ENCODE data around the gene RUNX1. TPM values are rescaled to one million over a fixed set of nuclear protein-coding genes. Genes with fewer than 3 reads are reported as not detected.

RUNX1 gene
- polyA plus RNA-seq, 1 of the 3 experiments (the other 2 are of a cell fraction) = 17.1 TPM

DNA sequence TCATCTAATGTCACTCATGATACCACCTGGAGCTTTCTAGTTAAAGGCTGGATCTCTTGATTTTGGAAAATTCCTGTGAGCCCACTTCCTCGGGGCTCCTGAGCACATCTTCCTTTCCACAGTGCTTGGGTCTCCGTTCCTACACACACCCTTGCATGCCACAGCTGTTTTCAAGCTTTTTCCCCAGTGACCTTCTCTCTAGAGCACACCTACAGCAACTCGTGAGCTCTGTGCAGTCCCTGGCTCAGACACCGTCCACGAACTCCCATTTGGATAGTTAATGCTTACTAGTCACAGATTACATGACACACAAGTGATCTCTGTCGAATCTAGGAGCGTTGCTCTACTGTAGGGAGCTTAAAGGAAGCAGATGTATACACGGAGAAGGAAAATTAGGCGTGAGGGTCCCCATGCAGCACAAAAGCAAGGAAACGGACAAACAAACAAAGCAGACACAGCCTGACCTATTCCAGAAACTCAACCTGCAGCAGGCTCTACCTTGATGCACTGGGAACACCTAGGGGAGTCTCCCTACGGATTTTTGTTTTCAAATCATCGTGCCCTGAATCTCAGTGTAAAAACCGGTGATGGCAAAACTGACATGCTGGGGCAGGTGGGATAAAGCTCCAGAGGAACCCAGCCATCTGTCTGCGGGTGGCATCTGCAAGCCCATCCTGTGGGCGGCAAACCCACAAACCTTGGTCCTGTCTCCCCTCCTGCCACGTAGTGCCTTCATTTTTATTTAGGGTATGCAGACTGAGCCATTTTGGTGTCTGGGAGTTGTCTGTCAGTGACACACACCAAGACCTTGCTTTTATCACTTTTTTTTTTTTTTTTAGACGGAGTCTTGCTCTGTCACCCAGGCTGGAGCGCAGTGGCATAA is 177.8 kb downstream of the RUNX1 start:
- Histone ChIP-seq H3K4me3 (ENCODE audit: low read depth in 2 of 2, low read length in 1 of 2) (no peak overlapping the region), H2AFZ (ENCODE audit: low read depth) (no peak overlapping the region), H3K27me3 (ENCODE audit: insufficient read depth) (no peaks in the 10 kb centered on the region), H3K4me2 (no peak overlapping the region), H3K4me1 (ENCODE audit: control insufficient read depth in 1 of 2, insufficient read depth in 2 of 2, low read depth in 1 of 2, low read length in 1 of 2) (peaks cover 0 to 2% of the 10 kb centered on the region in 2 experiments; a peak in 1 of 4 replicates), H3K27ac (ENCODE audit: low read depth in 2 of 2, low read length in 1 of 2) (no peak overlapping the region), H3F3A (replicated peaks; ENCODE audit: insufficient read depth) (peaks cover 6% of the 10 kb centered on the region), H3K9me2 (no peaks in the 10 kb centered on the region), H3K9ac (no peak overlapping the region), H4K20me1 (ENCODE audit: insufficient read depth) (peaks cover 91% of the 10 kb centered on the region), H3K9me3 (no peaks in the 10 kb centered on the region), H3K79me2 (ENCODE audit: insufficient read depth) (peaks cover 100% of the 10 kb centered on the region), H3K36me3 (replicated peaks in 1 of 2; ENCODE audit: control insufficient read depth in 1 of 2, insufficient read depth in 2 of 2, low read length in 1 of 2) (peaks cover 41 to 72% of the 10 kb centered on the region in 2 experiments)
- 96% methylated on average over 18 of the region's 18 CpGs for WGBS (ENCODE audit: low lambda C conversion rate)
- DNase-seq = no peak
- CTCF ChIA-PET = interaction anchor here (0.9 to 1.9 kb wide), 2 partner anchors 14 to 19 kb away, joined by 3 to 4 read pairs; no protein-coding TSS in a partner anchor
- TF ChIP-seq RCOR1 (IDR thresholded peaks at IDR 0.05; ENCODE audit: low read length) = no peak
- TF ChIP-seq FOSL2 (IDR thresholded peaks at IDR 0.05; ENCODE audit: borderline replicate concordance, low read depth) = no peak
- TF ChIP-seq, protein P1, sequence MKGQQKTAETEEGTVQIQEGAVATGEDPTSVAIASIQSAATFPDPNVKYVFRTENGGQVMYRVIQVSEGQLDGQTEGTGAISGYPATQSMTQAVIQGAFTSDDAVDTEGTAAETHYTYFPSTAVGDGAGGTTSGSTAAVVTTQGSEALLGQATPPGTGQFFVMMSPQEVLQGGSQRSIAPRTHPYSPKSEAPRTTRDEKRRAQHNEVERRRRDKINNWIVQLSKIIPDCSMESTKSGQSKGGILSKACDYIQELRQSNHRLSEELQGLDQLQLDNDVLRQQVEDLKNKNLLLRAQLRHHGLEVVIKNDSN (IDR thresholded peaks at IDR 0.05; ENCODE audit: borderline replicate concordance, low read depth) = no peak
- TF ChIP-seq SIN3A (IDR thresholded peaks at IDR 0.05; ENCODE audit: borderline replicate concordance, low read depth, low read length) = no peak
- TF ChIP-seq, protein P2, sequence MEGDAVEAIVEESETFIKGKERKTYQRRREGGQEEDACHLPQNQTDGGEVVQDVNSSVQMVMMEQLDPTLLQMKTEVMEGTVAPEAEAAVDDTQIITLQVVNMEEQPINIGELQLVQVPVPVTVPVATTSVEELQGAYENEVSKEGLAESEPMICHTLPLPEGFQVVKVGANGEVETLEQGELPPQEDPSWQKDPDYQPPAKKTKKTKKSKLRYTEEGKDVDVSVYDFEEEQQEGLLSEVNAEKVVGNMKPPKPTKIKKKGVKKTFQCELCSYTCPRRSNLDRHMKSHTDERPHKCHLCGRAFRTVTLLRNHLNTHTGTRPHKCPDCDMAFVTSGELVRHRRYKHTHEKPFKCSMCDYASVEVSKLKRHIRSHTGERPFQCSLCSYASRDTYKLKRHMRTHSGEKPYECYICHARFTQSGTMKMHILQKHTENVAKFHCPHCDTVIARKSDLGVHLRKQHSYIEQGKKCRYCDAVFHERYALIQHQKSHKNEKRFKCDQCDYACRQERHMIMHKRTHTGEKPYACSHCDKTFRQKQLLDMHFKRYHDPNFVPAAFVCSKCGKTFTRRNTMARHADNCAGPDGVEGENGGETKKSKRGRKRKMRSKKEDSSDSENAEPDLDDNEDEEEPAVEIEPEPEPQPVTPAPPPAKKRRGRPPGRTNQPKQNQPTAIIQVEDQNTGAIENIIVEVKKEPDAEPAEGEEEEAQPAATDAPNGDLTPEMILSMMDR (IDR thresholded peaks at IDR 0.05) = no peak
- TF ChIP-seq FOXJ3 (CRISPR knock-in tag; IDR thresholded peaks at IDR 0.05) = no peak
- TF ChIP-seq, protein P3, sequence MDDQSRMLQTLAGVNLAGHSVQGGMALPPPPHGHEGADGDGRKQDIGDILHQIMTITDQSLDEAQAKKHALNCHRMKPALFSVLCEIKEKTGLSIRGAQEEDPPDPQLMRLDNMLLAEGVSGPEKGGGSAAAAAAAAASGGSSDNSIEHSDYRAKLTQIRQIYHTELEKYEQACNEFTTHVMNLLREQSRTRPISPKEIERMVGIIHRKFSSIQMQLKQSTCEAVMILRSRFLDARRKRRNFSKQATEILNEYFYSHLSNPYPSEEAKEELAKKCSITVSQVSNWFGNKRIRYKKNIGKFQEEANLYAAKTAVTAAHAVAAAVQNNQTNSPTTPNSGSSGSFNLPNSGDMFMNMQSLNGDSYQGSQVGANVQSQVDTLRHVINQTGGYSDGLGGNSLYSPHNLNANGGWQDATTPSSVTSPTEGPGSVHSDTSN (IDR thresholded peaks at IDR 0.05) = no peak
- no peak for TF ChIP-seq TEAD4 (IDR thresholded peaks at IDR 0.05; ENCODE audit: borderline replicate concordance, insufficient read depth)
- TF ChIP-seq, protein P4, sequence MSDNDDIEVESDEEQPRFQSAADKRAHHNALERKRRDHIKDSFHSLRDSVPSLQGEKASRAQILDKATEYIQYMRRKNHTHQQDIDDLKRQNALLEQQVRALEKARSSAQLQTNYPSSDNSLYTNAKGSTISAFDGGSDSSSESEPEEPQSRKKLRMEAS (IDR thresholded peaks at IDR 0.05; ENCODE audit: low read depth) = no peak
- no peak for TF ChIP-seq SMC3 (IDR thresholded peaks at IDR 0.05; ENCODE audit: low read depth, low read length)
- POLR2A ChIA-PET = no interaction called here

DNA sequence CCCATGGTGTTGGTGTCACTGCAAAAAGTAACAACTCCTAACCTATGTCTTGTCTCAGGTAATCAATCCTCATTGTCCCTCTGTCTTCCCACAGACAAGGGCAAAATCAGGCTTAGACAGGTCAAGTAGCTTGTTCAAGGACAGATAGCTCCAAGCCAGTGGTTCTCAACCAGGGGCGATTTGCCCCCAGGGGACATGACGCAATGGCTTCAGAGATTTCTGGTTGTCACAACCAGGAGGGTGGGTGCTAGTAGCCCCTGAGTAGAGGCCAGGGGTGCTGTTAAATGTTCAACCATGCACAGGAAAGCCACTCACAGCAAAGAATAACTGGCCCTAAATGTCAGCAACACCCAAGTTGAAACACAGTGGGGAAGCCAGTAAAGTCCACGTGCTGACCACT is 178.9 kb downstream of the RUNX1 start:
- Histone ChIP-seq H3F3A (replicated peaks; ENCODE audit: insufficient read depth) (no peaks in the 10 kb centered on the region), H3K9me2 (no peaks in the 10 kb centered on the region), H3K4me1 (ENCODE audit: control insufficient read depth in 1 of 2, insufficient read depth in 2 of 2, low read depth in 1 of 2, low read length in 1 of 2) (peaks cover 0 to 5% of the 10 kb centered on the region in 2 experiments; a peak in 1 of 4 replicates), H3K27me3 (ENCODE audit: insufficient read depth) (no peaks in the 10 kb centered on the region), H3K9me3 (no peaks in the 10 kb centered on the region), H3K36me3 (replicated peaks in 1 of 2; ENCODE audit: control insufficient read depth in 1 of 2, insufficient read depth in 2 of 2, low read length in 1 of 2) (peaks cover 40 to 72% of the 10 kb centered on the region in 2 experiments), H3K4me2 (no peak overlapping the region), H2AFZ (ENCODE audit: low read depth) (no peak overlapping the region), H3K9ac (no peak overlapping the region), H3K27ac (ENCODE audit: low read depth in 2 of 2, low read length in 1 of 2) (no peak overlapping the region), H3K79me2 (ENCODE audit: insufficient read depth) (peaks cover 100% of the 10 kb centered on the region), H3K4me3 (ENCODE audit: low read depth in 2 of 2, low read length in 1 of 2) (no peak overlapping the region), H4K20me1 (ENCODE audit: insufficient read depth) (peaks cover 93% of the 10 kb centered on the region)
- ChIA-PET POLR2A (no interaction called here), CTCF (interaction anchor here (1.9 kb wide), 1 partner anchor 20 kb away, joined by 4 read pairs; no protein-coding TSS in a partner anchor)
- DNase-seq = no peak
- WGBS (ENCODE audit: low lambda C conversion rate) = 90% methylated on average over 3 of the region's 3 CpGs
- no peak for TF ChIP-seq YY1 (IDR thresholded peaks at IDR 0.05; ENCODE audit: low read depth)
- TF ChIP-seq CHD2 (IDR thresholded peaks at IDR 0.05; ENCODE audit: low read length, partially characterized antibody) = no peak
- TF ChIP-seq TEAD4 (IDR thresholded peaks at IDR 0.05; ENCODE audit: borderline replicate concordance, insufficient read depth) = no peak
- TF ChIP-seq, protein P1 (IDR thresholded peaks at IDR 0.05; ENCODE audit: borderline replicate concordance, low read depth) = no peak
- TF ChIP-seq, protein P5, sequence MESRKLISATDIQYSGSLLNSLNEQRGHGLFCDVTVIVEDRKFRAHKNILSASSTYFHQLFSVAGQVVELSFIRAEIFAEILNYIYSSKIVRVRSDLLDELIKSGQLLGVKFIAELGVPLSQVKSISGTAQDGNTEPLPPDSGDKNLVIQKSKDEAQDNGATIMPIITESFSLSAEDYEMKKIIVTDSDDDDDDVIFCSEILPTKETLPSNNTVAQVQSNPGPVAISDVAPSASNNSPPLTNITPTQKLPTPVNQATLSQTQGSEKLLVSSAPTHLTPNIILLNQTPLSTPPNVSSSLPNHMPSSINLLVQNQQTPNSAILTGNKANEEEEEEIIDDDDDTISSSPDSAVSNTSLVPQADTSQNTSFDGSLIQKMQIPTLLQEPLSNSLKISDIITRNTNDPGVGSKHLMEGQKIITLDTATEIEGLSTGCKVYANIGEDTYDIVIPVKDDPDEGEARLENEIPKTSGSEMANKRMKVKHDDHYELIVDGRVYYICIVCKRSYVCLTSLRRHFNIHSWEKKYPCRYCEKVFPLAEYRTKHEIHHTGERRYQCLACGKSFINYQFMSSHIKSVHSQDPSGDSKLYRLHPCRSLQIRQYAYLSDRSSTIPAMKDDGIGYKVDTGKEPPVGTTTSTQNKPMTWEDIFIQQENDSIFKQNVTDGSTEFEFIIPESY (IDR thresholded peaks at IDR 0.05; ENCODE audit: borderline replicate concordance, low read depth) = no peak
- TF ChIP-seq POLR2AphosphoS5 (IDR thresholded peaks at IDR 0.05; ENCODE audit: low read depth, low read length) = no peak
- TF ChIP-seq MEF2A (IDR thresholded peaks at IDR 0.05; ENCODE audit: borderline replicate concordance, low read depth) = no peak
- no peak for TF ChIP-seq TAF1 (IDR thresholded peaks at IDR 0.05; ENCODE audit: borderline replicate concordance, low read depth, low read length)
- TF ChIP-seq RAD21 (IDR thresholded peaks at IDR 0.05; ENCODE audit: low read length) = no peak
